G401.6 (cell line): Measurements from ENCODE around the gene SMOC1.

Experiments
- FAIRE-seq: peaks from 2 replicates; lab custom pipeline; 2012; peaks lifted over from hg19 to GRCh38; lab: Jason Lieb, UNC

Gene SMOC1

DNA sequence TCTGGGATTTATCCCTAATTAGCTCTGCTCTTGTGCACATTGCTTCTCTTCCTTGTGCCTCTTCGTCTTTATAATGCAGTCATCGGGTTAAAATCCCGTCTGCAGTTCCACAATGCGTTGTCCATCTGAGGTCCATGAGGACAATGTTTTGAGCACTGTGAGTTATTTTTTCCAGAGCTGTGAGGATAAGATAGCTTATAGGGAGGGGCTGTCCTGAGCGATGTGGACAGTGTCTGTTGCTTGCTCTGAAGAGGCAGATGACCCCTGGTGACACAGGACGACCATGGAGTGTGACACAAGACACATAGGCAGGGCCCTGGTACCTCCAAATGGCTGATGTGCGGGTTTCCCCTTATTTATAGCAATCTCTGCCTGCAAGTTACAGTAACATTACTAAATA lies 132.5 kb downstream of the SMOC1 start:
- FAIRE-seq = no peak

DNA sequence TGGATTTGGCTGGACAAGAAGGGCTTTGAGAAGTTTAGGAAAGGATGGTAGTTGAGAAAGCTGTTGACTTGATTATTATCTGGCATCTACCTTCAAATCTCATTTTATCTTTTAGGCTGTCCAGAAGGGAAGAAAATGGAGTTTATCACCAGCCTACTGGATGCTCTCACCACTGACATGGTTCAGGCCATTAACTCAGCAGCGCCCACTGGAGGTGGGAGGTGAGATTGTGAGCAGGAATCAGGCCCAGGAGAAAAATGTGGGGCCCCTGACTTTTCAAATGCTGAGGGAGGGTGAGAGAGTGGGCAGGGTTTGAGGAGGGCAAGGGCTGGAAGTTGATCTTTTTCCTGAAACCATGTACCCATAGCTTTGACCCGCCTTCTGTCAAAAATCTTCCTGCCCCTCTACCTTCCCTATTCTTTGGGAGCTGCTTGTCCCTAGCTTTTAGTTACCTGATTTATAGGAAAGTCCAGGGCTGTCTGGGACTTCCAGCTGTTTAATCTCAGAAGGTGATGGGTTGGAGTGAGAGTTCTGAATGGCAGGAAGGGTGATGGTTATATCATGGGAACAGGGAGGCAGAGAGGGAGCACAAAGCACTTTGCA lies 134.2 kb downstream of the SMOC1 start:
- no peak for FAIRE-seq

DNA sequence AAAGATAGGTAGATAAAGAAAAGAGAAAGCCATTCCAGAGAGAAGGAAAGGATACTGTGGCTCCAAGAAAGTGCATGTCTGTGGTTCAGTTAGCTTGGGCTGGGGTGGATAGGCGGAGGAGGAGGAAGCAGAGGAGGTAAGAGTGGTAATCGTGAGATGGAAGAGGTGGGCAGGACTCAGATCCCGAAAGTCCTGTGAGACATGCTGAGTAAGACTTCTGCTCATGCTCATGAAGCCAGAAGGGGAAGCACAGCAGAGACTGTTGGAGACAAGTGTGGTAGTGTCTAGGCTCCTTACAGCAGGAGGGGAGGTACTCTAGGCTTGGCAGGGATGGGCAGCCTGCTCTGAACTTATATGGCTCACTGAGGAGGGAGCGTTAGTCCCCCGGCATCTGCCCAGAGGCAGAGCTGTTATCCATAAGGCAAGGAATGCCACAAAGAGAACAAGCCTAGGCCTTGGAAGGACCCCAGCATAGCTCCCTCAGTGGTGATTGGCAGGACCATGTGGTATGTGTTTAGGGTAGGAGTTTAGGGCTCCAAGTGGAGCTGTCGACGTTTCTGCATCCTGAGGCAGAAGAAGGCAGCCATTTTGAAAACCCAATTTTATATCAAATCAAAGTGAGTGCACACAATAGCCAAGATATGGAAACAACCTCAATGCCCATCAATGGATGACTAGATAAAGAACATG lies 135.3 kb downstream of the SMOC1 start:
- FAIRE-seq = no peak

DNA sequence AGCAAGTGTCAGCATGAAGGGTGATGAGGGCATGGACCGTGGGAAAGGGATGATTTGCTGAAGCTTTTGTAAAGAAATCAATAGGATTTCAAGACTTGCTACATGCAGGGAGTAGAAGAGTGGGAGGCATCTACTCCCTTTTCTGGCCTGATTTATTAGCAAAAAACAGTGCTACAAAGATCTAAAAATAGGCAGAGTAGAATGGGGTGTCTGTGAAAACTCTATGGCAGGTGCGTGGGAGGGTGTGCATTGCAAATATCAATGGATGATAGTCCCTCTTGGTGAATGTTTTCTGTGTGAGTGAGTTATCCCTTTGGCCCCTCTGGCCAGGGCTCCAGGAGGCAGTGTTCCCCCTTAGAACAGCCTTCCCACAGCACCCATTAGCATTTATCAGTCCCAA lies 139.0 kb downstream of the SMOC1 start:
- no peak for FAIRE-seq

DNA sequence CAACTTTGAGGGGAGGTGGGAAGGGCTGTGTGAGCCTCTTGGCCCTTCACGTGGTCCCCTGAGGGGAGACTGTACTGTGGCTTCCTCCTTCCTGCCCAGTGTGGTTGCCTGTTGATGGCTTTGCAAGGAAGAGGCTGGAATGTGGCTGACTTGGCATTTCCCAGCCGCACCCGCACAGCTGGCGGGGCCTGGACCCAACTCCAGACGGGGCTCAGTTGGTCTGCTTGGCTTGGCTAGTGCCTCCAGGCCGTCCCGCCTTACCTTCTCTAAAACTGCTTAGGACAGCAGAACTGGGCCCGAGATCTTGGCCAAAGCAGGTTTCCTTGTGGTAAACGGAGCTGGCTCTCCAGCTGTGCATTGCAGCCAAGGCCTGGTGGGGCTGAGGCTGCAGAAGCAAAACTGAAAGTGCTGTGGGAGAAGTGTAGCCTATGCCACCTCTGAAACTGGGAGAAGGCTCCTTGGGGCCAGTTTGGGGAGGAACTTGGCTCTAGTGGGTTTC lies 139.5 kb downstream of the SMOC1 start:
- no peak for FAIRE-seq

DNA sequence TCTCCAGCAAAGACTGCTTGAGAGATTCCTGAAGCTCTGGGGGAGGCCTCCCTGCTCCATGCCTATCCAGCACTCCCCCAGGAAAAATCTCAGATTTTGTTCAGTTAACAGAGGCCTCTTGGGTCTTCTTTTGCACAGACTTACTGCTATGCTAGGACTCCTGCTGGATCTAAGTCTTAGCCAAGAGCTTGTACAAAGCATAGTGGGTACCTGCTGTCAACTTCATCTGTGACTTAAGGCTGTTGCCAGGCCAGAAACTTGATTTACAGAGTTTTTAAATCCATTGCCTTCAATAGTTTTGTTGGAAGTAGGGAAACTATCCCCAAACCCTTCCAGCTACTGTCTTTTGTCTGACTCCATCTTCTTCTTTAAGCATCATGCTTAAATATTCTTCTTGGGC lies 140.5 kb downstream of the SMOC1 start:
- FAIRE-seq = no peak

DNA sequence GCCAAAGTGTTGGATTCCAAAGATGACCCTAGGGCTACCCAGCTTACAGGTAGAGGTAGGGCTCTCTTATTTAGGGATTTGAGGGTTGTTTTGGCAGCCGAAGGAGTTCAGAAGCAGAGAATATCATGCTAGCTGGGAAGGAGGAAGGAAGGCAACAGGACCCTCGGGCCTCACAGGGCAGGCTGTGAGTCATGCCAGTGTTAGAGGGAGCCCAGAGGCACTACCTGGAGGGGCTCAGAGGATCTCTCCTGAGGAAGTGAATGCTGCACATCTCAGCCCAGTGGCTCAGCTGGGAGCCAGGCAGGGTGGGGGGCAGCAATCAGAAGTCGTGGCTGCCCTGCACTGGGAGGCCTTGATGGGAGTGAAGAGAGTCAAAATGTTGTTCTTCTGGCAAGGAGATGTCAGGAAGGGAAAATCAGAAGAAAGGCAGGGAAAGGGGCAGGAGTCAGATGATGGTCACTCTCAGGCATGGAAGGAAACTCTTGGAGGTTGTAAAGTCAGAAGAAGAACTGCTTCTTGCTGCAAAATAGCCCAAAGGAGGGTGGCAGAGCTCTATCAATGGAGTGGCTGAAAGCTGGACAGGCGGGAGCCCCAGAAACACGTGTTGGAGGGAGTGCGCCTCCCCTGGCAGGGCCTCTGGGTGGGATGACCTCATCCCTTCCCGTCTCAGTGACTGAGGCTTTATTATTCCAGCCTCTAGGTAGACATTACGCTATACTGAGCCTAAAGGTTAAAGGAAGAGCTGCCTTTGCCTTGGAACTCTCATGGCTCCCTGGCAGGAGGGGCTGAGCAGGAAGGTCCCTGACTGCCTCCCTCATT lies 141.3 kb downstream of the SMOC1 start:
- FAIRE-seq = no peak

DNA sequence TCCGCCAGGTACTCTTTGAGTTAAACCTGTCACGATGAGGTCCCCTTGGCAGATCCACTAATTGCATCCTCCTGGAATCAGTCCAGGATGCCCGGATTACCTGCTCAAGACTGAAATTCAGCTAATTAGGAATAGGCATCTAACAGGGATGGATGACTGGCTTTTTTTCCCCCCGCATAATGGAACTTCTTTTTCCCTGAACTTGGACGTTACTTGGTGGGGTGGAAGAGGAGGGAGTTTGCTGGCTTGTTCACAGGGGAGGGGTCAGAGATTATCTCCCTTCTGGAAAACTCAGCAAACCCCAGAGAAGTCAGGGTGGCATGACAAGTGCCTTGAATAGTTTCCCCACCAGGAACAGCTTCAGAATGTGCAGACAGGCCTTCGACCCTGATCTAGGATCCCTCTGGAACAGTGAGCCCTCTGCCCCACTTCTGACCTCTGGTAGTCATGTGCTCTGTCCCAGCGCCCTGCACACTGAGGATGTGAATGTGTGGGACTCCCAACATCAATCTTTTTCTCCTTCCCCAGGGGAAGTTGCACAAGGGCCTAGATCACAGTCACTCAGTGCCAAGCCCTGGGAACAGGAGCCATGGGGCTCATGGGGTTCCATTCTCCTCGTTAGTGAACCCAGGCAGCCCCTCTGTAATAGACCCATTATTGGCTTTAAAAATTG lies 142.5 kb downstream of the SMOC1 start:
- FAIRE-seq = no peak

DNA sequence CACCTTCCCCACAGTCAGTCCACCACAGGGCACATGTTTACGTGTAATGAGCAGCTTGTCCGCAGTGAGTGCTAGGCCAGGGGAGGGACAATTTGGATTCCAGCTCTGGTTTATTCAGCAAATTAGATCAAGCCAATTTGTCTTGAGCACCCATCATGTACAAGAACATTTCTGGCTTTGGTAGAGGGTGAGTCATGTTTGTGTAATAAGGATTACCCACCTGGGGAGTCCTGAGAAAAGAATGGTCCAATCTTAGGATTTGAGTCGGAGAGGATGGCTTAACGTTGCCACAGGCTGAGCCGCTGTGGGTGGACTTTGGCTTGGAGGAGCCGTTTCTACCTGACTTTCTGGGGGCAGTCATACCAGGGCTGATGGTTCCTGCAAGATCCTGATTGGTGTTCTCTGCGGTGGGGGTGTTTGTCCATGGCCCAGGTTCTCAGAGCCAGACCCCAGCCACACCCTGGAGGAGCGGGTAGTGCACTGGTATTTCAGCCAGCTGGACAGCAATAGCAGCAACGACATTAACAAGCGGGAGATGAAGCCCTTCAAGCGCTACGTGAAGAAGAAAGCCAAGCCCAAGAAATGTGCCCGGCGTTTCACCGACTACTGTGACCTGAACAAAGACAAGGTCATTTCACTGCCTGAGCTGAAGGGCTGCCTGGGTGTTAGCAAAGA lies 143.7 kb downstream of the SMOC1 start:
- FAIRE-seq = no peak

DNA sequence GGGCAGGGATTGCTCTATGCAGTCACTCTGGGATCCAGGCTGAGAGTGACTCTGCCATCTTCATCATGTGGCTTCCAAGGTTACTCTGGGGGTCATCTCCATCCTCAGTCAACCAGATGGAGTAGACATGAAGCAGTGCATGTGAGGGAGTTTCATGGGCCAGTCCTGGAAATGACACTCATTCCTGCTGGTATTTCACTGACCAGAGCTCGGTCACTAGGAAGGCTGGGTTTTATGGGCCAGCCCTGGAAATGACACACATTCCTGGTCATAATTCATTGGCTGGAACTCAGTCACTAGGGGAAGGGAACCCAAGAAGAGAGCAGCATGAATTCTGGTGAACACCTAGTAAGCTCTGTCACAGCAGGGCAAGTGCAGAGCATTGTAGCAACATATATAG lies 144.7 kb downstream of the SMOC1 start:
- FAIRE-seq = no peak

DNA sequence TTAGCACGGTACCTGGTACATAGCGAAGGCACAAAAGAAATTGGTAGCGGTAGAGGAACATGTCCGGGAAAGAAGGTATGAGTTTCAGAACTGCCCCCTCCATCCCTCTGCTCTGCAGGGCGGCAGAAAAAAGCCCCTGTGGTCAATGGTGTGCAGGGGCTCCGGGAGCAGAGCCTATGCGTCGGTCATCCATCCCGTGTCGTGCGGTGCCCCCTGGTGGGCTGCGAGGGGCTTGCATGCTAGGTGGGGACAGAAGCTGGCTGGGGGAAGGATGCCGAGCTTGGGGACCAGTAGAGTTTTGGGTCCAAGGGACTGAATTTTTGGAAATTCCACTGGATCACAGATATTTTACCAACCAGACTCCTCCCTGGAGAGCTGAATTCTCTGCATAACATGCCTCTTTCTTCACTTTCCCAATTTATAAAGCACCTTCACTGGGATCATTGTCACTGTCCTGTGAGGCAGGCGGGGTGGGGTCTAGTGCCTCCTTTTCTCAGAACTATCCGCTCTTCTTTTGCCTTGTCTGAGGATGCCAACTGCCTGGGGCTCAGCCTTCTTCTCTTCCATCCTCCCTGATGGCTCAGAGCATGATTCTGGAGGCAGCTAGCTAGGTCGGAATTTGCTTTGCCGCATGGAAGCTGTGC lies 148.7 kb downstream of the SMOC1 start:
- FAIRE-seq = no peak

DNA sequence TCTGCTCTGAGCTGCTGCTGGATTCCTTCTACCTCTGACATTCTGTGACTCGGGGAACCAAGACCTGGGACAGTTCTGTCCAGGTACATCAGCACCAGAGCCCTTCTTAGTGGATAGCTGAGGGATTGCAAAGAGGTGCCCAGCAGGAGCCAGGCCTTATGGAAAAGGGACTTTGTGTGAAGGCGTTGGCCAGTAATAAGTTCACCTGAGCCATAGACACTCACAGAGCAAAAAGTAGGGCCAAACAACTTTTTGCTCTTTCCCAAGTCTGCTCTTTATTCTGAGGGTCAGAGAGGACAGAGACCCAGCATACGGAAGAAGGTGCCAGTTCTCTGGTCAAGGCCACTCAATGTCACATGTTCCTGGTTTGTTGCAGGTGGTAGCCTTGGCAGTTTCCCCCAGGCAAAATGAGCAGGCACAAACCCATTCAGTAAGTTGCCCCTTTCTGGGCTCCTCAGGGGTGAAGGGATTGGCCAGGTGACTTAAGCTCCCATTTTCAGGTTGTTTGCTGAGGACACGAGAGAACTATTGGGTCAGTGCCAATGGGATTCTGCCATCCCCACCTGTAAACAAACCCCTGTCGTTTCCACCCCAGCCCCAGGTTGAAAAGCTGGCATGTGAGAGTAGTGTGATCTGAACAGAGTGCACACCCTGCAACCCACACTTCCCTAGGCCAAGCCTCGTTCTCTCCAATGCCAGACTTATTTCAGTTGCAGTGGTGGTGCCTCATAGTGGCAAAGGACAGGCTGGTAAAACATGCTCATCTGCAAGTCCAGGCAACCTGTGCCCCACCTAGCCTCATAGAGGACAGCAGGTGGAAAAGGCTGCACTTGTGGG lies 150.3 kb downstream of the SMOC1 start:
- no peak for FAIRE-seq

DNA sequence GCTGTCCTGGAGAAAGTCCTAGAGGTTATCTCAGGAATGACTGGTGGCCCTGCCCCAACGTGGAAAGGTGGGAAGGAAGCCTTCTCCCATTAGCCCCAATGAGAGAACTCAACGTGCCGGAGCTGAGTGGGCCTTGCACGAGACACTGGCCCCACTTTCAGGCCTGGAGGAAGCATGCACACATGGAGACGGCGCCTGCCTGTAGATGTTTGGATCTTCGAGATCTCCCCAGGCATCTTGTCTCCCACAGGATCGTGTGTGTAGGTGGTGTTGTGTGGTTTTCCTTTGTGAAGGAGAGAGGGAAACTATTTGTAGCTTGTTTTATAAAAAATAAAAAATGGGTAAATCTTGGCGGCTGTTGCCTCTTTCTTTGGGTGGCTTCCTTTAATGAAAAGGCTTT lies 152.8 kb downstream of the SMOC1 start:
- no peak for FAIRE-seq

DNA sequence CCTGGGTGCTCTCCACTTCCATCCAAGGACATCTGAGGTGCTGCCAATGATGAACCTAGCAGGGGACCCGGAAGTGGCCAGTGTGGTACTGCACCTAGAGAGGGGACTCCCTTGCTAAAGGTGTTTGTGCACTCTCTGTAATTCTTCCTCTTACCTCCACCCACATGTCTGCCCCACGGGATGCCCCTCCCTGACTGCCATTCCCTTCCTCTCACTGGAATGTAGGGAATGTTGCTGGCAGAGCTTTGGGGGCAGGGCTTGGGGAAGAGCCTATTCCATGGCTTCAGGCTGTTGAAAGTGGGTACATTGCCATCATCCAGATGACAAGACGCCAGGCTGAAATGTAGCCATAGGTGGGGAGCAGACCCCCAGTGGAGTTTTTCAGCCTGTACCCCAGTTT lies 153.2 kb downstream of the SMOC1 start:
- FAIRE-seq = no peak

DNA sequence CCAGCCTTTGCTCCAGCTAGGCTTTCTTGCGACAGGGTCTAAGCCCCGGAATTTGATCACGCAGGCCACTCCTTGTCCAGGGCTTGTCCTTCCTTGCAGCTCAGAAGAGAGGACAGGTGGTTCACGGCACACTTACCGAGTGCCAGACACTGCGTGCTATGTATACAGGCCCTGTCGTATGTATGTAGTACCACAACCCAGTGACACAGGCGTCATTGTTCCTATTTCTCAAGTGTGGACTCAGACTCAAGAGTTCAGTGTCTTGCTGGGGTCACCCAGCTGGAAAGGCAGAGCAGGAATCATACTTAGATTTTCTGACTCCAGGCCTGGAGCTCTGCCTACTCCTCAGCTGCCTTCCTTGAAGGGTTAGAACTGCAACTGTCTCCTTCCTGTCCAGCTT lies 153.9 kb downstream of the SMOC1 start:
- no peak for FAIRE-seq

DNA sequence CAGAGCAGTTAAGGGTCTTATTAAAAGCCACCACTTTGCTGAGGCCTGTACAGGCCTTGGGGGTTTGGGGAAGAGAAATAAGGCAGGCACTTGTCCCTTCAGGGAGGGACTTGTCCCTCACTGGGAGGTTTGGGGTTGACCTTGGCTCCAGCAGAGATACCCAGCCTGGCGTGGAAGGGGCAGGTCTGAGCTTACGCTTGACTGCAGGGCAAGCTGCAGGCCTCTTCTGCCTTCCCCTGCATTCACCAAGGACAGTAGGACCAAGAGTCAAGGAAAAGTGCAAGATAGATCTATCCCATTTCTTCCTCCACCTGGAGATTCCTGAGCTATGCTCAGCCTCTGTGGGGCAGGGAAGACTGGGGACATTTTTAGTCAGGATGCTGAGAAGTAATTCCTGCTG lies 154.3 kb downstream of the SMOC1 start:
- FAIRE-seq = no peak

DNA sequence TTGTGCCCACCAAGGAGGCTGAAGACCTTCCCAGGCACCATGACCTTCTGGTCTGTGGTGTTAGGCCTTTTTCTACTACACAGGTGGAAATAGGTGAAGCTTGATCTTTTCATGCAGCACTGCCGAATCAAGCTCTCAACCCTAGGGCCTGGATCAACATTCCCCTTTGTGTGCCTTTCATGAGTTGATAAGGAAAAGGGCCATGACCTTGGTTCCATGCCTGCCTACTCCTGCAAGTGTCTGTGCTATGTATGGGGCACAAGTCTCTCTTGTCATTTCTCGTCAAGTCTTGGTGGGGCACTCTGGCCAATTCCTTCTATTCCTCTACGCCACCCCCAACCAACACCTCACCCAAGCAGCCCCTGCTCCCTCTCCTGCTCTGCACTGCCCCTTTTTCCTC lies 155.0 kb downstream of the SMOC1 start:
- no peak for FAIRE-seq

DNA sequence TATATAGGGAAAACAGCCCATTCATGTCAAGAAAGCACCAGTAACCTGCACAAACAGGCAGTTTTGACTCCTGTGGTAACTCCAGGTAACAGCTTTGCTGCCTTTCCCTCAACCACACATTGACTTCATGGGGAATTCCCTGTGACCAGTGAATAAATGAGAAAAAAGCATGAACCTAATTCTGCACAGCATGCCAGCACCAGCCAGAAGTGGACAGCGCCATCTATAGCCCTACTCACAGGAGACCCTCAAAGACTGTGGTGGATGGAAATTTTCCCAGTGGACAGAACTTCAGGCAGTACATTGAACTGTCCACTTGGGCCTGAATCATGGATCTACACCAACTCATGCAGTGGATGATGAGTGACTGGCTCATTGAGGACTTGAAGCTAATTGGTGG lies 157.4 kb downstream of the SMOC1 start:
- FAIRE-seq = no peak

DNA sequence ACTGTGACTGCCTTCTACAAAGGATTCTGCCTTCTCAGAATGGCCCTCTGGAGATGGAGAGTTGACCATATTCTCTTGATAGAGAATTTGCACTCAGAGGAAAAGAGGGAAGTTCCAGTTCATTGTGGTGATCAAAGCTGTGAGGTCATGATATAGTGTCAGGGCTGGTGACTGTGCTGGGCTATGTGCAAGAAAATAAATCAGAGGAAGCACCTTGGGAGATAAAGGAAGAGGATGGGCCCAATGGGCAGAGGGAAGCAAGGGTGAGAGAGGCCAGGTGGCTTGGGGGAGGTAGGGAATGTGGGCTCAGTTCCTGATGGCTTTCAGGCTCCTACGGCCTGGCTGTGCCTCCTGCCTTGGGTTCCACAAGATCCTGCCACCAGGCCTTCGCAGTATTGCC lies 163.8 kb downstream of the SMOC1 start:
- no peak for FAIRE-seq

DNA sequence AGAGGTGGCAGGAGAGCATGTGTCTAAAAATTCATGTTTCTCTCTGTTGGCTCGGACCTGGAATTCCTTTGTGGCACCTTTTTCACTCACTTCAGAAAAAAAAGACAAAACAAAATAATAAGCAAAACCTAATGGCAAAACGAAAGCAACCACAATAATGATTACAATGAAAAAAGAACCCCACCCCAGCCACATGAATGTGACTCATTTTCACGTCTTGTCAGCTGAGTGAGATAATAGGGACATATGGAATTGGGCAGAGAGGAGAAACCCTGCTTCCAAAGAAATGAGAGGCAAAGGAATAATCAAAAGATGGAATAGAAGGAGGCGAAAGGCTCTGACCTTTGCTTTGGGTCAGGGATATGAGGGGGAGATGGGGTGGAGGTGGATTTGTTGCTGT lies 166.1 kb downstream of the SMOC1 start:
- no peak for FAIRE-seq
